Panc1 (cell line): ENCODE measurements around the gene SLC6A2. TPM values are rescaled to one million over a fixed set of nuclear protein-coding genes. Genes with fewer than 3 reads are reported as not detected.

Source experiments
- ATAC-seq: fragments of 200-7000 bp; cut with Tn5 transposase; 2 replicates; pipeline ENCODE4 v1.9.1; 2020; ENCODE audit warnings: mild to moderate bottlenecking, moderate library complexity
- BruUV-seq: library from RNA; stranded (reverse); fragments of 400-500 nt; replicated peaks from 2 replicates; lab custom pipeline; 2021; lab: Mats Ljungman, UMichigan
- CTCF ChIA-PET: fragments of 300-600 bp; sonication (Branson Sonifier 250); formaldehyde crosslinking; loops from one replicate; lab custom pipeline; 2022; ENCODE audit warnings: antibody characterized with exemption; lab: Charles Lee
- POLR2A ChIA-PET: fragments of 300-600 bp; sonication (Branson Sonifier 250); formaldehyde crosslinking; loops from one replicate; lab custom pipeline; 2022; ENCODE audit warnings: antibody characterized with exemption; lab: Charles Lee
- DNase-seq: peaks from one replicate; pipeline ENCODE4 v3.0.0-alpha.2; 2010; ENCODE audit warnings: low read depth, low spot score
- H3K27ac ChIP-seq: 2 replicates; pipeline ENCODE4 v1.5.1; 2011; ENCODE audit warnings: mild to moderate bottlenecking, low read length, inconsistent platforms
- H3K27me3 ChIP-seq: fragments of 200-500 bp; sonication (Bioruptor generic); 2 replicates; pipeline ENCODE4 v1.6.0; 2014; ENCODE audit warnings: low read length, inconsistent platforms; ENCODE audit not compliant: control insufficient read depth, insufficient read depth
- H3K36me3 ChIP-seq: fragments of 200-500 bp; sonication (Bioruptor generic); 2 replicates; pipeline ENCODE4 v1.5.1; 2014; ENCODE audit warnings: inconsistent platforms, mild to moderate bottlenecking, low read length, moderate library complexity; ENCODE audit not compliant: control insufficient read depth, insufficient read depth
- H3K4me1 ChIP-seq: 2 replicates; pipeline ENCODE4 v1.5.1; 2011; ENCODE audit warnings: inconsistent platforms, mild to moderate bottlenecking, low read length, moderate library complexity; ENCODE audit not compliant: control insufficient read depth, insufficient read depth
- H3K4me3 ChIP-seq, 2 experiments: 2 replicates each; pipeline ENCODE4 v1.5.1; 2011 to 2012; ENCODE audit warnings: low read depth in 2 of 2, low read length in 2 of 2, mild to moderate bottlenecking in 2 of 2, inconsistent platforms in 1 of 2, moderate library complexity in 1 of 2
- H3K9me3 ChIP-seq: fragments of 200-500 bp; sonication (Bioruptor generic); 2 replicates; pipeline ENCODE4 v1.5.1; 2014; ENCODE audit warnings: low read depth, mild to moderate bottlenecking, inconsistent platforms, low read length, moderate library complexity; ENCODE audit not compliant: control insufficient read depth, insufficient read depth
- POLR2AphosphoS5 ChIP-seq: IDR thresholded peaks from 2 replicates; pipeline ENCODE4 v1.6.1; 2012; ENCODE audit warnings: mild to moderate bottlenecking, low read depth, low read length, moderate library complexity
- REST ChIP-seq, 2 experiments: IDR thresholded peaks; 2 replicates each; pipeline ENCODE4 v1.6.1; 2011 to 2012; ENCODE audit warnings: low read depth in 2 of 2, control low read depth in 1 of 2, low read length in 1 of 2, mild to moderate bottlenecking in 1 of 2, moderate library complexity in 1 of 2; ENCODE audit not compliant: insufficient read depth in 1 of 2
- SIN3A ChIP-seq: IDR thresholded peaks from 2 replicates; pipeline ENCODE4 v1.6.1; 2012; ENCODE audit warnings: low read depth, mild to moderate bottlenecking, low read length, moderate library complexity, borderline replicate concordance; ENCODE audit not compliant: insufficient read depth
- TCF7L2 ChIP-seq: IDR thresholded peaks from 2 replicates; pipeline ENCODE4 v1.6.1; 2011; ENCODE audit warnings: mild to moderate bottlenecking, low read depth, low read length, inconsistent platforms
- in situ Hi-C: cut with HindIII; loops from 2 replicates; pipeline ENCODE4 v1.10.0; 2016; ENCODE audit warnings: low sequenced_read_pairs, low pct_unique_long_range_greater_than_20kb
- intact Hi-C: fragments of 100-400 bp; cut with micrococcal nuclease; formaldehyde crosslinking; loops from one replicate; pipeline ENCODE4 v1.10.0; 2022; ENCODE audit not compliant: unreplicated experiment
- total RNA-seq: library from RNA; stranded (reverse); gene quantifications from one replicate; pipeline ENCODE4 v1.2.1, GENCODE V29; 2021; ENCODE audit not compliant: unreplicated experiment
- TF ChIP-seq, protein P1 (sequence below): fragments of 450-650 bp; IDR thresholded peaks from 2 replicates; pipeline ENCODE4 v1.5.1; 2017; ENCODE audit warnings: mild to moderate bottlenecking

Gene SLC6A2
- total RNA-seq, 1 experiment from 2014 or later, result 0.10 TPM

GRCh38 chr16:55653106-55653505 lies 2.7 kb upstream of the SLC6A2 start:
- Histone ChIP-seq H3K9me3 (no peaks in the 10 kb centered on the region), H3K27ac (no peak overlapping the region), H3K4me3 (no peak overlapping the region), H3K36me3 (no peaks in the 10 kb centered on the region), H3K4me1 (no peaks in the 10 kb centered on the region), H3K27me3 (peaks cover 6% of the 10 kb centered on the region; the same call in 1 of the 2 replicates)
- TF ChIP-seq, protein P1, sequence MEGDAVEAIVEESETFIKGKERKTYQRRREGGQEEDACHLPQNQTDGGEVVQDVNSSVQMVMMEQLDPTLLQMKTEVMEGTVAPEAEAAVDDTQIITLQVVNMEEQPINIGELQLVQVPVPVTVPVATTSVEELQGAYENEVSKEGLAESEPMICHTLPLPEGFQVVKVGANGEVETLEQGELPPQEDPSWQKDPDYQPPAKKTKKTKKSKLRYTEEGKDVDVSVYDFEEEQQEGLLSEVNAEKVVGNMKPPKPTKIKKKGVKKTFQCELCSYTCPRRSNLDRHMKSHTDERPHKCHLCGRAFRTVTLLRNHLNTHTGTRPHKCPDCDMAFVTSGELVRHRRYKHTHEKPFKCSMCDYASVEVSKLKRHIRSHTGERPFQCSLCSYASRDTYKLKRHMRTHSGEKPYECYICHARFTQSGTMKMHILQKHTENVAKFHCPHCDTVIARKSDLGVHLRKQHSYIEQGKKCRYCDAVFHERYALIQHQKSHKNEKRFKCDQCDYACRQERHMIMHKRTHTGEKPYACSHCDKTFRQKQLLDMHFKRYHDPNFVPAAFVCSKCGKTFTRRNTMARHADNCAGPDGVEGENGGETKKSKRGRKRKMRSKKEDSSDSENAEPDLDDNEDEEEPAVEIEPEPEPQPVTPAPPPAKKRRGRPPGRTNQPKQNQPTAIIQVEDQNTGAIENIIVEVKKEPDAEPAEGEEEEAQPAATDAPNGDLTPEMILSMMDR, result no peak
- TF ChIP-seq REST (IDR thresholded peaks at IDR 0.05; ENCODE audit: insufficient read depth in 1 of 2, low read depth in 2 of 2, low read length in 1 of 2) (no peak), SIN3A (no peak), TCF7L2 (no peak), POLR2AphosphoS5 (no peak)
- intact Hi-C loops, result no loop called here
- no peak for ATAC-seq
- no peak for DNase-seq
- no TSS peak for BruUV-seq
- POLR2A ChIA-PET, result no interaction called here
- in situ Hi-C loops, result no loop called here
- CTCF ChIA-PET, result no interaction called here

GRCh38 chr16:55655381-55655896 lies 349 bp upstream of the SLC6A2 start:
- in situ Hi-C loops (no loop called here), intact Hi-C loops (no loop called here)
- DNase-seq (no peak), ATAC-seq (no peak)
- ChIA-PET CTCF (no interaction called here), POLR2A (no interaction called here)
- H3K9me3 ChIP-seq, result no peaks in the 10 kb centered on the region
- no peak overlapping the region for H3K27ac ChIP-seq
- H3K4me1 ChIP-seq, result no peaks in the 10 kb centered on the region
- no TSS peak for BruUV-seq
- H3K36me3 ChIP-seq, result no peaks in the 10 kb centered on the region
- TF ChIP-seq, protein P1, result no peak
- no peak for TF ChIP-seq POLR2AphosphoS5
- no peak for TF ChIP-seq SIN3A
- TF ChIP-seq TCF7L2, result no peak
- TF ChIP-seq REST (IDR thresholded peaks at IDR 0.05; ENCODE audit: insufficient read depth in 1 of 2, low read depth in 2 of 2, low read length in 1 of 2), result no peak
- H3K4me3 ChIP-seq, result no peak overlapping the region
- peaks cover 6% of the 10 kb centered on the region; the same call in 1 of the 2 replicates for H3K27me3 ChIP-seq
